H1 (cell line): ENCODE data around the gene RHOU. TPM values are rescaled to one million over a fixed set of nuclear protein-coding genes. Genes with fewer than 3 reads are reported as not detected.

Source experiments
- CTCF ChIA-PET: fragments of 300-600 bp; sonication (Branson Sonifier 250); formaldehyde crosslinking; loops from one replicate; lab custom pipeline; 2021; ENCODE audit not compliant: partially characterized antibody; lab: Charles Lee
- POLR2A ChIA-PET: fragments of 300-600 bp; sonication (Branson Sonifier 250); formaldehyde crosslinking; loops from one replicate; lab custom pipeline; 2021; ENCODE audit warnings: inconsistent platforms; ENCODE audit not compliant: partially characterized antibody; lab: Charles Lee
- DNase-seq, 2 experiments: peaks; one replicate each; pipeline versions ENCODE4 v3.0.0 to v3.0.0-alpha.2; 2010 to 2022; ENCODE audit warnings: low spot score in 2 of 2, low read depth in 1 of 2, mixed read lengths in 1 of 2
- FAIRE-seq: peaks from 2 replicates; lab custom pipeline; 2011; peaks lifted over from hg19 to GRCh38; lab: Jason Lieb, UNC
- H2AFZ ChIP-seq: 2 replicates; pipeline ENCODE4 v1.8.1; 2012; ENCODE audit warnings: low read length, inconsistent platforms
- H2AK5ac ChIP-seq: 2 replicates; pipeline ENCODE4 v1.6.1; 2013; ENCODE audit warnings: low read depth, low read length
- H2BK120ac ChIP-seq: replicated peaks from 2 replicates; pipeline ENCODE3; 2013; ENCODE audit warnings: low read depth, low read length, inconsistent platforms
- H2BK12ac ChIP-seq: 2 replicates; pipeline ENCODE4 v1.6.1; 2013; ENCODE audit warnings: low read depth, low read length
- H2BK15ac ChIP-seq: 2 replicates; pipeline ENCODE4 v1.6.1; 2013; ENCODE audit warnings: low read length
- H2BK20ac ChIP-seq: 2 replicates; pipeline ENCODE4 v1.6.1; 2013; ENCODE audit warnings: low read length
- H2BK5ac ChIP-seq: 2 replicates; pipeline ENCODE4 v1.6.1; 2013; ENCODE audit warnings: low read depth, low read length
- H3K14ac ChIP-seq: 2 replicates; pipeline ENCODE4 v1.6.1; 2013; ENCODE audit warnings: inconsistent platforms; ENCODE audit not compliant: insufficient read length
- H3K18ac ChIP-seq: 2 replicates; pipeline ENCODE4 v1.6.1; 2013; ENCODE audit warnings: low read length; ENCODE audit errors: extremely low read depth
- H3K23ac ChIP-seq: 2 replicates; pipeline ENCODE4 v1.6.1; 2013; ENCODE audit warnings: inconsistent platforms; ENCODE audit not compliant: insufficient read length
- H3K23me2 ChIP-seq: 2 replicates; pipeline ENCODE4 v1.6.1; 2013; ENCODE audit warnings: low read depth, low read length
- H3K27ac ChIP-seq: 2 replicates; pipeline ENCODE4 v1.6.1; 2011; ENCODE audit warnings: low read depth, low read length, inconsistent platforms
- H3K27me3 ChIP-seq, 4 experiments: replicated peaks in 1 of 4; 1 replicate in 1 of 4; 2 replicates in 3 of 4; pipeline versions ENCODE4 v1.6.1 to v1.8.1; 2011 to 2013; ENCODE audit warnings: low read length in 3 of 4, mild to moderate bottlenecking in 3 of 4, inconsistent platforms in 2 of 4, mixed read lengths in 2 of 4, moderate library complexity in 1 of 4; ENCODE audit not compliant: control insufficient read depth in 3 of 4, insufficient read depth in 3 of 4; ENCODE audit errors: extremely low read depth in 1 of 4
- H3K36me3 ChIP-seq, 4 experiments: 2 replicates each; pipeline versions ENCODE4 v1.6.1 to v1.8.1; 2011 to 2013; ENCODE audit warnings: mild to moderate bottlenecking in 4 of 4, low read length in 3 of 4, moderate library complexity in 2 of 4, control low read depth in 1 of 4, inconsistent platforms in 1 of 4; ENCODE audit not compliant: insufficient read depth in 4 of 4, control insufficient read depth in 2 of 4
- H3K4ac ChIP-seq: replicated peaks from 2 replicates; pipeline ENCODE3; 2013; ENCODE audit warnings: low read length, low read depth, mixed read lengths, inconsistent platforms; ENCODE audit not compliant: insufficient read length
- H3K4me1 ChIP-seq, 4 experiments: replicated peaks in 1 of 4; 1 replicate in 1 of 4; 2 replicates in 3 of 4; pipeline versions ENCODE4 v1.6.1 to v1.8.1; 2011 to 2013; ENCODE audit warnings: low read length in 3 of 4, inconsistent platforms in 2 of 4, mixed read lengths in 1 of 4; ENCODE audit not compliant: insufficient read depth in 4 of 4, control insufficient read depth in 3 of 4
- H3K4me2 ChIP-seq, 2 experiments: 2 replicates each; pipeline versions ENCODE4 v1.6.1 to v1.8.1; 2011 to 2013; ENCODE audit warnings: low read depth in 2 of 2, low read length in 2 of 2, control low read depth in 1 of 2, inconsistent platforms in 1 of 2, mild to moderate bottlenecking in 1 of 2; ENCODE audit not compliant: insufficient read depth in 1 of 2
- H3K4me3 ChIP-seq, 4 experiments: fragments of 200-600, 300-600 bp in 1 of 4; sonication (generic), shearing (Covaris generic), sonication (Bioruptor Twin) in 1 of 4; 2 replicates each; pipeline versions ENCODE4 v1.5.1 to v1.8.1; 2011 to 2016; ENCODE audit warnings: low read length in 4 of 4, low read depth in 3 of 4, control low read depth in 2 of 4, inconsistent platforms in 2 of 4, mild to moderate bottlenecking in 2 of 4, mixed read lengths in 1 of 4, moderate library complexity in 1 of 4; ENCODE audit not compliant: insufficient read depth in 2 of 4; ENCODE audit errors: extremely low read depth in 1 of 4
- H3K56ac ChIP-seq: replicated peaks from 2 replicates; pipeline ENCODE3; 2013; ENCODE audit warnings: low read depth, mild to moderate bottlenecking, mixed read lengths, low read length, inconsistent platforms; ENCODE audit not compliant: insufficient read length
- H3K79me1 ChIP-seq: 2 replicates; pipeline ENCODE4 v1.6.1; 2013; ENCODE audit warnings: low read depth, low read length, control low read depth
- H3K79me2 ChIP-seq, 2 experiments: 2 replicates each; pipeline versions ENCODE4 v1.6.1 to v1.8.1; 2012 to 2013; ENCODE audit warnings: low read length in 2 of 2, mild to moderate bottlenecking in 2 of 2, inconsistent platforms in 1 of 2; ENCODE audit not compliant: insufficient read depth in 2 of 2, control insufficient read depth in 1 of 2
- H3K9ac ChIP-seq, 4 experiments: replicated peaks in 1 of 4; 1 replicate in 1 of 4; 2 replicates in 3 of 4; pipeline versions ENCODE4 v1.6.1 to v1.8.1; 2011 to 2013; ENCODE audit warnings: low read depth in 3 of 4, low read length in 3 of 4, control low read depth in 2 of 4, mild to moderate bottlenecking in 2 of 4, moderate library complexity in 2 of 4, inconsistent platforms in 1 of 4; ENCODE audit errors: extremely low read depth in 1 of 4
- H3K9me3 ChIP-seq, 2 experiments: 2 replicates each; pipeline versions ENCODE4 v1.6.1 to v1.8.1; 2012 to 2013; ENCODE audit warnings: mild to moderate bottlenecking in 2 of 2, moderate library complexity in 2 of 2, control low read depth in 1 of 2, inconsistent platforms in 1 of 2, low read depth in 1 of 2, low read length in 1 of 2, mixed read lengths in 1 of 2; ENCODE audit not compliant: insufficient read depth in 2 of 2
- H4K20me1 ChIP-seq, 2 experiments: replicated peaks in 1 of 2; 2 replicates each; pipeline versions ENCODE3 to v1.8.1; 2011 to 2013; ENCODE audit warnings: inconsistent platforms in 2 of 2, low read length in 2 of 2, mild to moderate bottlenecking in 1 of 2; ENCODE audit not compliant: insufficient read depth in 2 of 2, control insufficient read depth in 1 of 2
- H4K5ac ChIP-seq: 2 replicates; pipeline ENCODE4 v1.6.1; 2013; ENCODE audit warnings: low read length, low read depth, mixed read lengths, inconsistent platforms; ENCODE audit not compliant: insufficient read length
- H4K8ac ChIP-seq: 2 replicates; pipeline ENCODE4 v1.8.0; 2013; ENCODE audit warnings: mild to moderate bottlenecking, moderate library complexity, low read length, inconsistent platforms; ENCODE audit not compliant: insufficient read depth; ENCODE audit errors: extremely low read depth
- H4K91ac ChIP-seq: replicated peaks from 2 replicates; pipeline ENCODE3; 2013; ENCODE audit warnings: low read length, mixed read lengths, inconsistent platforms; ENCODE audit not compliant: insufficient read length
- BCL11A ChIP-seq, 2 experiments: IDR thresholded peaks; one replicate each; pipeline ENCODE4 v1.6.1; 2011; ENCODE audit warnings: low read depth in 2 of 2, low read length in 2 of 2, mild to moderate bottlenecking in 2 of 2
- TAF1 ChIP-seq: IDR thresholded peaks from 2 replicates; pipeline ENCODE4 v1.6.1; 2011; ENCODE audit warnings: mild to moderate bottlenecking, low read depth, low read length
- WGBS, 2 experiments: shearing (Covaris generic) in 1 of 2; methylation state at CpG; one replicate each; pipeline versions ENCODE4 v1.1.6 to v1.1.7; 2013 to 2015; ENCODE audit warnings: low lambda C conversion rate in 2 of 2, mixed read lengths in 2 of 2, inconsistent platforms in 1 of 2, low coverage in 1 of 2, missing lambda C conversion rate in 1 of 2; ENCODE audit not compliant: insufficient replicate concordance in 2 of 2, insufficient coverage in 1 of 2, insufficient read length in 1 of 2; ENCODE audit errors: extremely low coverage in 1 of 2, missing lambda C conversion rate in 1 of 2; 5-methylcytosine and 5-hydroxymethylcytosine counted together
- polyA plus RNA-seq, 7 experiments: library from polyadenylated mRNA; depleted of rRNA in 3 of 7; stranded (reverse) in 5 of 7; unstranded in 2 of 7; fragments of >200 nt in 5 of 7; fragments of 200-250 nt in 2 of 7; gene quantifications; 1 replicate in 5 of 7; 2 replicates in 1 of 7; 4 replicates in 1 of 7; pipeline versions ENCODE4 v1.2.1 to v1.2.3, GENCODE V29; 2011 to 2013; ENCODE audit warnings: missing spikeins in 2 of 7, mixed read lengths in 2 of 7
- total RNA-seq: library from RNA; stranded (reverse); fragmentation: NEBNext Ultra II Directional; extraction: Animal tissue kit (Norgen Biotek cat#: 25700); gene quantifications from 2 replicates; pipeline ENCODE4 v1.2.1, GENCODE V29; 2021

Gene RHOU
- total and polyA plus RNA-seq, 2 of the 8 experiments (the other 6 are each of a cell fraction or from before 2014, with no cell fraction given) = 3.0 to 3.4 TPM

DNA sequence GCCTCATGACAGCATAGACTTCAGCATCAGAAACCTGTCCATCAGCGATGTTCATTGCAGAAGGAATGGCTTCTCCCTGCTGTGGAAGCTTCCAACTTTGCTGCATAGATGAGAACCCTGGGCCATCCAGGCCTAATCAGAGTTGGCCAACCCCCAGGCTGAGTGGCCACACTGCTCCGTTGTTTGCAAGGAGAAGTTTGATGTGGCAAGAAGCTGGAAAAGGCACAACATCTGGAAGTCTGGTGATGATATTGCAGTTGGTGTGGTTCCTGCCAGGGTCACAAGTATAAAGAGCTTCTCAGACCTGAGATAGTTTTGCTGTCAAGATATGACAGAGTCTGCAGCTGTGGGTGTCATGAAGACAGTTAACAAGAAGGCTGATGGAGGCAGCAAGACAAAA is 41.2 kb downstream of the RHOU start:
- H3K79me2 ChIP-seq = no peaks in the 10 kb centered on the region
- FAIRE-seq = no peak
- H3K14ac ChIP-seq = no peak overlapping the region
- no peak overlapping the region for H3K4ac ChIP-seq
- H2BK12ac ChIP-seq = 0 out of 2 replicates have a peak overlapping the region, but pooled peaks have one; percentile 29
- no peak overlapping the region for H2BK5ac ChIP-seq
- H2BK20ac ChIP-seq = no peak overlapping the region
- H3K27ac ChIP-seq = no peak overlapping the region
- POLR2A ChIA-PET = no interaction called here
- H4K20me1 ChIP-seq = no peaks in the 10 kb centered on the region
- no peak overlapping the region for H4K5ac ChIP-seq
- WGBS, 2 experiments = 94% methylated on average over 2 of the region's 2 CpGs; no CpG with 5 or more reads in 1 of the 2 experiments
- no peak overlapping the region for H4K91ac ChIP-seq
- DNase-seq = no peak
- CTCF ChIA-PET = no interaction called here
- no peaks in the 10 kb centered on the region for H3K79me1 ChIP-seq
- no peak overlapping the region for H4K8ac ChIP-seq
- H3K4me3 ChIP-seq = no peak overlapping the region
- H3K23me2 ChIP-seq = no peaks in the 10 kb centered on the region
- no peak overlapping the region for H3K18ac ChIP-seq
- no peak overlapping the region for H3K9ac ChIP-seq
- H3K36me3 ChIP-seq = no peaks in the 10 kb centered on the region
- H3K23ac ChIP-seq = peak overlapping the region; percentile 85
- H2AK5ac ChIP-seq = no peak overlapping the region
- no peak overlapping the region for H3K4me2 ChIP-seq
- no peak overlapping the region for H3K56ac ChIP-seq
- H3K27me3 ChIP-seq = no peaks in the 10 kb centered on the region
- no peaks in the 10 kb centered on the region for H3K4me1 ChIP-seq
- no peak overlapping the region for H2AFZ ChIP-seq
- H3K9me3 ChIP-seq = peaks cover 0 to 3% of the 10 kb centered on the region in 2 experiments; a peak in 1 of 4 replicates
- H2BK120ac ChIP-seq = no peak overlapping the region
- no peak overlapping the region for H2BK15ac ChIP-seq
- TF ChIP-seq TAF1 (no peak), BCL11A (IDR thresholded peaks at IDR 0.05; ENCODE audit: low read depth in 2 of 2, low read length in 2 of 2) (no peak)
